Endothelial cell (in vitro differentiated cells): ENCODE data around the gene ANKRD13C. TPM values are rescaled to one million over a fixed set of nuclear protein-coding genes. Genes with fewer than 3 reads are reported as not detected.

Source experiments
- DNase-seq: peaks from one replicate; pipeline ENCODE4 v3.0.0; 2021; ENCODE audit warnings: low spot score
- H3K27ac Mint-ChIP-seq: one replicate; pipeline ENCODE4 v1.8.0; 2021; ENCODE audit warnings: mixed read lengths, inconsistent platforms; ENCODE audit not compliant: unreplicated experiment
- H3K27me3 Mint-ChIP-seq: one replicate; pipeline ENCODE4 v1.8.0; 2021; ENCODE audit warnings: mild to moderate bottlenecking, moderate library complexity, mixed read lengths, inconsistent platforms; ENCODE audit not compliant: unreplicated experiment
- H3K36me3 Mint-ChIP-seq: one replicate; pipeline ENCODE4 v1.8.0; 2021; ENCODE audit warnings: mild to moderate bottlenecking, low read depth, mixed read lengths, inconsistent platforms; ENCODE audit not compliant: unreplicated experiment
- H3K4me1 Mint-ChIP-seq: one replicate; pipeline ENCODE4 v1.8.0; 2021; ENCODE audit warnings: mild to moderate bottlenecking, mixed read lengths, inconsistent platforms; ENCODE audit not compliant: unreplicated experiment
- H3K4me3 Mint-ChIP-seq: one replicate; pipeline ENCODE4 v1.8.0; 2021; ENCODE audit warnings: mild to moderate bottlenecking, mixed read lengths, inconsistent platforms; ENCODE audit not compliant: unreplicated experiment
- H3K9me3 Mint-ChIP-seq: one replicate; pipeline ENCODE4 v1.8.0; 2021; ENCODE audit warnings: mixed read lengths, inconsistent platforms; ENCODE audit not compliant: unreplicated experiment
- total RNA-seq: library from RNA; stranded (reverse); fragmentation: NEBNext Ultra II Directional; extraction: Animal tissue kit (Norgen Biotek cat#: 25700); gene quantifications from one replicate; pipeline ENCODE4 v1.2.1, GENCODE V29; 2021; ENCODE audit not compliant: unreplicated experiment
- TF ChIP-seq, protein P1 (sequence below): fragments of 200-600 bp; sonication (generic); IDR thresholded peaks from one replicate; pipeline ENCODE4 v1.5.0; 2021; ENCODE audit warnings: antibody characterized with exemption; ENCODE audit not compliant: unreplicated experiment

Gene ANKRD13C
- total RNA-seq, 1 donor from 2014 or later: 20.9 TPM

DNA sequence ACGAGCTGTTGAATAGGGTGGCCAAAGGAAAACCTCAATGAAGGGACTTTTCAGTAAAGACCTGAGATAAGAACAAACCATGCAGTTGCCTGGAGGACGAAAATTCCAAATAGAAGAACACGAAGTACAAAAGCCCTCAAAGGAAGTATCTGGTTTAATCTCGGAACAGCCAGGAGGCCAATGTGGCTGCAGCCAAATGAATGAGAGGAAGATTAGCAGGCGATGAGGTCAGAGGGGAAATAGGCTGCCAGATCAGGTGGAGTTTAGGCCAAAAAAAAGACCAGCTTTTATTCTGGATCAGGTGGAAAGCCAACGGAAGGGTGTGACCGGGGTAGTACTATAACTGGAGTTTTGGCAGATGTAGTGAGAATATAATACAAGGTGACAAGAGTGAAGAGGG lies 89.7 kb downstream of the ANKRD13C start:
- peaks cover 4% of the 10 kb centered on the region for H3K27me3 Mint-ChIP-seq
- DNase-seq: peak; percentile 26
- peaks cover 11% of the 10 kb centered on the region for H3K4me1 Mint-ChIP-seq
- peak overlapping the region; percentile 97 for H3K27ac Mint-ChIP-seq
- H3K9me3 Mint-ChIP-seq: no peaks in the 10 kb centered on the region
- H3K4me3 Mint-ChIP-seq: peak overlapping the region; percentile 74
- H3K36me3 Mint-ChIP-seq: peaks cover 30% of the 10 kb centered on the region
- TF ChIP-seq, protein P1, sequence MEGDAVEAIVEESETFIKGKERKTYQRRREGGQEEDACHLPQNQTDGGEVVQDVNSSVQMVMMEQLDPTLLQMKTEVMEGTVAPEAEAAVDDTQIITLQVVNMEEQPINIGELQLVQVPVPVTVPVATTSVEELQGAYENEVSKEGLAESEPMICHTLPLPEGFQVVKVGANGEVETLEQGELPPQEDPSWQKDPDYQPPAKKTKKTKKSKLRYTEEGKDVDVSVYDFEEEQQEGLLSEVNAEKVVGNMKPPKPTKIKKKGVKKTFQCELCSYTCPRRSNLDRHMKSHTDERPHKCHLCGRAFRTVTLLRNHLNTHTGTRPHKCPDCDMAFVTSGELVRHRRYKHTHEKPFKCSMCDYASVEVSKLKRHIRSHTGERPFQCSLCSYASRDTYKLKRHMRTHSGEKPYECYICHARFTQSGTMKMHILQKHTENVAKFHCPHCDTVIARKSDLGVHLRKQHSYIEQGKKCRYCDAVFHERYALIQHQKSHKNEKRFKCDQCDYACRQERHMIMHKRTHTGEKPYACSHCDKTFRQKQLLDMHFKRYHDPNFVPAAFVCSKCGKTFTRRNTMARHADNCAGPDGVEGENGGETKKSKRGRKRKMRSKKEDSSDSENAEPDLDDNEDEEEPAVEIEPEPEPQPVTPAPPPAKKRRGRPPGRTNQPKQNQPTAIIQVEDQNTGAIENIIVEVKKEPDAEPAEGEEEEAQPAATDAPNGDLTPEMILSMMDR: no peak

DNA sequence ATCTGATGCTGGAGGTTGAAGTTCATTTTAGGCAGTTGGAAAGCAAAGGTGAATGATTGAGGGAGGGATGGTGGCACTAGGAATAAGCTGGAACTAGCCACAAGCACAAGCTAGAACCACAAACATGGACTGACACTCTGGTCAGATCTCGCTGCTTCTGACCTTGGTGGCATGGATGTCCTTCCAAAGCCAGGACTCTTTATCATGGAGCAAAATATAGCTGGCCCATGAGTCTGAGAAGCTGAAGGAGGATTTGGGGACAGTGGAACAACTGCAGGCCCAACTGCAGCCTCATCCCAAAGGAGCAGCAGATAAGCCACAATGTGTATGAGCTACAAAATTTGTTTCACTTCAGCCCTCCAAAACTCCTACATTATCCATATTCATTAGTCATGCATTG lies 97.9 kb downstream of the ANKRD13C start:
- TF ChIP-seq, protein P1: no peak
- no peaks in the 10 kb centered on the region for H3K9me3 Mint-ChIP-seq
- no peak overlapping the region for H3K27ac Mint-ChIP-seq
- no peaks in the 10 kb centered on the region for H3K4me1 Mint-ChIP-seq
- H3K27me3 Mint-ChIP-seq: no peaks in the 10 kb centered on the region
- H3K4me3 Mint-ChIP-seq: no peak overlapping the region
- H3K36me3 Mint-ChIP-seq: no peaks in the 10 kb centered on the region
- no peak for DNase-seq

DNA sequence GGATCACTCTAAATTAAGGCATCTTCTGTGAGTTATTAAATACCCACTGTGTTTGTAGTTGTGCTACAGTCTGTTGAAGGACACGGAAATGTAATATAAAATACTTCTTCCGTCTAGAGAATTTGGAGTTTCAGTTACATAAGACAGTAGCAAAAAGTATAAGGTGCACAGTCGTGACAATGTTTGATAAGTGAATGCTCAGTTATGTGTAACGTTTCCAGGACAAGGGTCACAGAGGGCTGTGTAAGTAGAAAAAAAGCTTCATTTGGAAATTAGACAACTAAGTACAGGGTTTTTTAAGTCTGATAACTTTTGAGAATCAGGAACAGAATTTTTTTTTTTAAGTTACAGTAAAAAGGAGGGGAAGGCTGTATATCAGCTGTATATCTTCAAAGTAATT lies 105.8 kb downstream of the ANKRD13C start:
- DNase-seq: no peak
- Mint-ChIP-seq H3K9me3 (no peaks in the 10 kb centered on the region), H3K4me3 (no peak overlapping the region), H3K4me1 (no peaks in the 10 kb centered on the region), H3K27ac (no peak overlapping the region), H3K36me3 (peaks cover 47% of the 10 kb centered on the region), H3K27me3 (no peaks in the 10 kb centered on the region)
- TF ChIP-seq, protein P1: no peak

DNA sequence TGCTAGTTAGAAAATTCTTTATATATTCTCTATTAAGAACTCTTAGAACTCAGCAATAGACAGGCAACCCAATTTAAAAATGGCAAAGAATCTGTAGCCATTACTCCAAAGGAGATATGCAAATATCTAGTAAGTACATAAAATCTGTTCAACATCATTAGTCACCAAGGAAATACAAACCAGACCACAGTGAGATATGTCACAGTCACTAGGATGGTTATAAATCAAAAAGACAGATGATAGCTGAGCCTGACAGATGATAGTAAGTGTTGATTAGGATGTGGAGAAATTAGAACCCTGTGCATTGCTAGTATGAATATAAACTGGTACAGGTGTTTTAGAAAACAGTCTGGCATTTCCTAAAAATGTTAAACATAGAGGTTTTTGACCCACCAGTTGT lies 106.8 kb downstream of the ANKRD13C start:
- no peak overlapping the region for H3K27ac Mint-ChIP-seq
- TF ChIP-seq, protein P1: no peak
- H3K4me3 Mint-ChIP-seq: no peak overlapping the region
- H3K36me3 Mint-ChIP-seq: peaks cover 52% of the 10 kb centered on the region
- DNase-seq: no peak
- H3K9me3 Mint-ChIP-seq: no peaks in the 10 kb centered on the region
- no peaks in the 10 kb centered on the region for H3K4me1 Mint-ChIP-seq
- H3K27me3 Mint-ChIP-seq: no peaks in the 10 kb centered on the region

DNA sequence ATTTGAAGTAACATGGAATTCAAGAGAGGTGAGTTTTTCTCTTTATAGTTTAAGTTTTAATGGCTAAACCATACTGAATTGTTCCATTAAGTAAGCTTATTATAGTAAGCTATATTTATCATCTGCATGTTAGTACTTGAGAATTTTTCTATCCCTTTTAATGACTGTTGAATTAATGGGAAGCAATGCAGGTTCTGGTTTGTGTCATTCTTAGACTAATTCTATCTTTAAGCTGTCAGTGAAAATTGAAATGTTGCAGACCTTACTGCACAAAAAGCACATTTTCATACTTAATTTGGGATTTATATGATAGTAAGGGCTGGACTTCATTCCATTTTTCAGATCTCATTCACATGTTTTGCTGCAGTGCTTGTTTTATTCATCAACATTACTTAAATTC lies 107.4 kb downstream of the ANKRD13C start:
- Mint-ChIP-seq H3K27ac (no peak overlapping the region), H3K4me1 (no peaks in the 10 kb centered on the region), H3K4me3 (no peak overlapping the region), H3K36me3 (peaks cover 53% of the 10 kb centered on the region), H3K9me3 (no peaks in the 10 kb centered on the region), H3K27me3 (no peaks in the 10 kb centered on the region)
- no peak for DNase-seq
- TF ChIP-seq, protein P1: no peak
